GM13977 (cell line): Measurements from ENCODE around the gene TOX4.
"Not testable (repeated sequence)": the region's sequence is repeated elsewhere in the genome, so short reads cannot be mapped to it uniquely, and the experiment has no call there.

Experiments used
- DNase-seq: peaks from one replicate; pipeline ENCODE4 v3.0.0; 2012; ENCODE audit warnings: low spot score
- in situ Hi-C: fragments of 300-500 bp; cut with MboI; formaldehyde crosslinking; loops from one replicate; pipeline ENCODE4 v1.12.0; 2022; ENCODE audit warnings: low sequenced_read_pairs, low pct_unique_long_range_greater_than_20kb, mixed read lengths, inconsistent platforms; ENCODE audit not compliant: unreplicated experiment
- TF ChIP-seq, protein P1 (sequence below): IDR thresholded peaks from 2 replicates; pipeline ENCODE4 v1.5.1; 2012; ENCODE audit warnings: mild to moderate bottlenecking, control low read depth; ENCODE audit not compliant: insufficient read depth; ENCODE audit errors: extremely low read depth, missing control alignments

TOX4 gene

DNA sequence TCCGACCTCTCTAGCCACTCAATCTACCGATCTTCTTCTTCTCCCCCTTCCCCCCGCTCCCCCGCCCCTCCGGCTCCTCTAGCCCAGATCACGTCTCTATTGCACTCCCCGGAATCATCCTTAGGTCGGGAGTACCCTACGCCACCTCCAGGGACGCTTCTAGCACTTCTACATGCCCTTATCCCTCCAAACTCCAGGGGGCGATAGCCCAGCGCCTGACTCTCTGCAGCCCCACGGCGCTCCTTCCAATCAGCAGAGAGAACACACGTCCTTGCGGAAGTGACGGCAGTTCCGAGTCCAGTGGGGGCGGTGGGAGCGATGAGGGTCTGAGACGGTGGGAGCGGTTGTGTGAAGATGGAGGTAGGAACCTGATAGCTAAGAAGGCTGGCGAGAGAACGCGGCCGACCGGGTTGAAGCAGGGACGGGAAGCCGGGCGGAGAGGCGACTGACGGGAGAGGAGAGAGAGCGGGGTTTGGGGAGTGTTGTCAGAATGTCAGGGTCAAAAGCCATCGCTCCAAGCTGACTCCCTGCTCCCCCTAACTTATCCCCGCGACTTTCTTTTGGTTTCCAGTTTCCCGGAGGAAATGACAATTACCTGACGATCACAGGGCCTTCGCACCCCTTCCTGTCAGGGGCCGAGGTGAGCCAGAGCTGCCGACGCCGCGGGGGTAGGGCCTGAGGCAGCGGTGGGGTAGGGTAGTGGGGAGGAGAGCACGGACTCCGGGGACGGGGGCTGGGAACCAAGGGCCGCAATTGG is at the start of gene TOX4, which contains the start of gene RAB2B:
TSS of gene TOX4 (plus strand) at position 271 of the 757 bp plus-strand sequence. CDS start at position 355, 84 bp downstream.
TSS of gene RAB2B (minus strand) at position 35 of the 757 bp plus-strand sequence. CDS start 87 bp downstream, outside the sequence.
- in situ Hi-C loops, result no loop called here
- DNase-seq, result peak; percentile 95
- TF ChIP-seq, protein P1, sequence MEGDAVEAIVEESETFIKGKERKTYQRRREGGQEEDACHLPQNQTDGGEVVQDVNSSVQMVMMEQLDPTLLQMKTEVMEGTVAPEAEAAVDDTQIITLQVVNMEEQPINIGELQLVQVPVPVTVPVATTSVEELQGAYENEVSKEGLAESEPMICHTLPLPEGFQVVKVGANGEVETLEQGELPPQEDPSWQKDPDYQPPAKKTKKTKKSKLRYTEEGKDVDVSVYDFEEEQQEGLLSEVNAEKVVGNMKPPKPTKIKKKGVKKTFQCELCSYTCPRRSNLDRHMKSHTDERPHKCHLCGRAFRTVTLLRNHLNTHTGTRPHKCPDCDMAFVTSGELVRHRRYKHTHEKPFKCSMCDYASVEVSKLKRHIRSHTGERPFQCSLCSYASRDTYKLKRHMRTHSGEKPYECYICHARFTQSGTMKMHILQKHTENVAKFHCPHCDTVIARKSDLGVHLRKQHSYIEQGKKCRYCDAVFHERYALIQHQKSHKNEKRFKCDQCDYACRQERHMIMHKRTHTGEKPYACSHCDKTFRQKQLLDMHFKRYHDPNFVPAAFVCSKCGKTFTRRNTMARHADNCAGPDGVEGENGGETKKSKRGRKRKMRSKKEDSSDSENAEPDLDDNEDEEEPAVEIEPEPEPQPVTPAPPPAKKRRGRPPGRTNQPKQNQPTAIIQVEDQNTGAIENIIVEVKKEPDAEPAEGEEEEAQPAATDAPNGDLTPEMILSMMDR, result peak; percentile 95

DNA sequence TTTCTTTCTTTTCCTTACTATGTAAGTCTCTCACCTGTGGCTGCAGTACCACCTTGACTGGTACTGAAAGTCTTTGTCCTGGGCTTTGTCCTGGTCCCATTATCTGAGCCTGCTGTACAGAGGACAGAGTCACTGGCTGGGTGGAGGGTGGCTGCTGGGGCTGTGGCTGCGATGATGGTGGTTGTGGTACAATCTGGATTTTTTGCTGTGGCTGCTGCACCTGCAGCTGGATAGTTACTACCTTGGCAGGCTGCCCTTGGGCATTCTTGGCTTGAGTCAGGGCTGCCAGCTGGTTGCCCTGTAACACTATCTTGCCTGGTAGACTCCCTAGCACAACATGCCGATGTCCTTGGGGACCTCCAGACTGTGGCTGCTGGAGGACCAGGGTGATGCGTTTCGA is 48.1 kb upstream of the TOX4 start:
- TF ChIP-seq, protein P1, result no peak
- in situ Hi-C loops, result no loop called here
- DNase-seq, result no peak

DNA sequence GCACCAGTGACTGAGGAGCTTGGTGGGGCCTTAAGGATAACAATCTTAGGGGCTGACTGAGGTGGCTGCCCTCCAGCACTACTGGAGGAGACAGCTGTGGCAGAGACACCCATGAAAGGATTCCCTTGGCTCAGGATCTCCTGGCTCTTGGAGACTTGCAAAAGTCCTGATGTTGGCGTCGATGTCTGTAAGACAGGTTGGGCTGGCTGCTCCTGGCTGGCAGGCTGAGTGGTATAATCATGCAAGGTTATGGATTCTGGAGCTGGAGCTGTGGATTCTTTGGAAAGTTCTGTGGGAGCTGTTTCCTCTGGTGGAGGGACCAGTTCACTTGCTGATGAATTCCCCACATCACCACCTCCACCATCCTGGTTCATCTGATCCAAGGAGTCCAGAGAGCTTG is 45.9 kb upstream of the TOX4 start:
- TF ChIP-seq, protein P1, result no peak
- no peak for DNase-seq
- in situ Hi-C loops, result no loop called here

DNA sequence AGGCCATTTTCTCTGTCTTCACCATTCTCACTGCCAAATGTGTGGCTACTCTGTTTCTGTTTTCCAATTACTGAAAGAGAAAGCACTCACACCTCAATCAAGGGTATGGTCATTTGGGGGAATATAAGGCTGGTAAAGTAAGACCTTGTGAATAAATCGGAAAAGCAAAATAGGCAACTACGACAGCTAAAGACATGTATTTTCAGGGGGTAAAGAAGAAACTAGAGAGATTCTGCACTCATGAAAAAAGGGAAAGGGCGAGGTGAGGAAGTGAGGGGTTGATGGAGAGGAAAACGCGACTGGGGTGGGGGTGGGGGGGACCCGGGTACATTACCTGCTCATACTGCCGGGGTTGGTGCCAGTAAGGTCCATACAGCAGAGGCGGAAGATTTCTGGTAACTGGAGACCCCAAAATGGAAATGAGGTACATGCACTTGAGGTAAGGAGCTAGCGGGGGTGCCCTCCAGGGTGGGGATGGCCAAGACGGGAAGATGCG is 40.4 kb upstream of the TOX4 start:
- no peak for DNase-seq
- in situ Hi-C loops, result no loop called here
- TF ChIP-seq, protein P1, result no peak

DNA sequence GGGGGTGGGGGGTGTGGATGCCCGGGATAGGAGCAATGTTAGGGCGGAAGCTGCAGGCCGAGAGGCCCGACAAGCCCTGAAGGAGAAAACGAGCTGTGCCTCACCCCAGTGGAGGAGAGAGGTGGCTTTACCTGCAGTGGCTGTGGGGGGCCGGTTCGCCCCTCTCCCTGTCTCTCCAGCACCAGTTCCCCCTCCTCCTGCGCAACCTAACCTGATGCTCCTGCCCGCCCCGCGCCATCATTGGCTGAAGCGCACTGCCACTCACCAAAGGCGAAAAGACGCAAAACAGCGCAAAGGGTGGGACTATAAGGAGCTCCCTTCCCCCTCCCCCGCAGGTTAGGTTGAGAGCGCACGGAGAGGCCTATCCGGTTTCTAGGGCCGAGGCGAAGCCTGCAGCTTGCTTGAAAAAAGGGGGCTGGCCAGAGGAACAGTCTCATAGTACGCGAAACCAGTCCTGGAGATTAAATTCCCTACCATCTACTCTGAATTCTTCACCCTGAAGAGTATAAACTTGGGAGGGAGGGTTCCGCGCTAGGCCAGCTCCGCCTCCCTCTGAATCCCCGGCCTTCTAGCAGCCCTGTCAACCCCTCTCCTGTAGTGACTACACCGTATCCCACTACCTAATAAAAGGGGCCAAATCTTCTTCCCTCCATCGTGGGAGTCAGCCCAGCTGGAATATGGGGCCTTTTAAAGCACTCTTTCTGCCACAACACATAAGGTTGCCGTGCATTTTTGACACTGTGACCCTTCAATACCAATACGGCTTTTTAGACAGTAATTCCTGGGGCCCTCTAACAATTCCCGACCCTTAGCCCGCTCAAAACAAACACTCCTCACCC is 39.7 kb upstream of the TOX4 start:
- in situ Hi-C loops, result no loop called here
- TF ChIP-seq, protein P1, result no peak
- peak; percentile 91 for DNase-seq

DNA sequence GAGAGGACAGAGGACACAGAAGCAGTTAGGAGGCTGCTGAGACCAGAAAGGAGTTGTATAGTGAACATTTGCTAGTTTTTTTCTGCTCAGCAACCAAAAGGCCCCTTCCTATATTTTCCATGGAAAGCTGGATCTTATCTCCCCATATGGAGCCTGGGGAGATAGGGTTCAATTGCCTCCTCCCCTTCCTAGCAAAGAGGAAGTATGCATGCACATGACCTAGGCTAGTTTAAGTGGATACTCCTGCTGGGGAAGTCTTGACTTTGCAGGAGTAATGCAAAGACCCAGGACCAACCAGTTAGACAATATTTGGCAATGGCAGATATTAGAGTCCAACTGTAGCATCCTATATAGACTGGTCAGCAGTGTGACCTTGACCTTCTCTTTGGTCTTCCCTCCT is 36.1 kb upstream of the TOX4 start:
- no peak for DNase-seq

DNA sequence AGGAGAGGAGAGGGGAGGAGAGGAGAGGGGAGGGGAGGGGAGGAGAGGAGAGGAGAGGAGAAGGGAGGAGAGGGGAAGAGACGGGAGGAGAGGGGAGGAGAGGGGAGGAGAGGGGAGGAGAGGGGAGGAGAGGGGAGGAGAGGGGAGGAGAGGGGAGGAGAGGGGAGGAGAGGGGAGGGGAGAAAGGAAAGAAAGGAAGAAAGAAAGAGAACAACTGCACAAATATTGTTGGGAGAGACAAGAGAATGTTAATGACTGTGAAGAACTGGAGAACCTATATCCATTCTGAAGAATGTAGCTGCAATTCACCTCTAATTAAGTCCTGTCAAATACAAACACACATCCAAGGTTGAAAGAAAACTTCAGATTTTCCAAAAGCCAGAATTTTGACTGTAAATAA is 34.3 kb upstream of the TOX4 start:
- in situ Hi-C loops, DNase-seq: not testable (repeated sequence)

More for the DNA sequence above, 36.1 kb upstream of the TOX4 start:
- in situ Hi-C loops, result no loop called here
- TF ChIP-seq, protein P1, result no peak
